Coronary artery (tissue), 2 donors: ENCODE results near the gene DSCAML1.
"Not testable (repeated sequence)": the region's sequence is repeated elsewhere in the genome, so short reads cannot be mapped to it uniquely, and the experiment has no call there.

Source experiments
- DNase-seq: peaks from one replicate; pipeline ENCODE4 v3.0.0-alpha.2; 2017; ENCODE audit warnings: low spot score
- H3K27ac ChIP-seq, 2 donors: fragments of 200-600 bp; sonication (generic); one replicate each; pipeline ENCODE4 v1.5.1; 2016 to 2019
- H3K4me3 ChIP-seq: fragments of 200-600 bp; sonication (generic); 2 replicates; pipeline ENCODE4 v1.5.1; 2016; ENCODE audit warnings: mild to moderate bottlenecking, moderate library complexity
- CTCF ChIP-seq: fragments of 200-600 bp; sonication (generic); IDR thresholded peaks from one replicate; pipeline ENCODE4 v1.5.1; 2019; ENCODE audit warnings: antibody characterized with exemption

DSCAML1 gene

GRCh38 chr11:117768506-117768905, 28.5 kb downstream of the DSCAML1 start:
- TF ChIP-seq CTCF = no peak
- no peak for DNase-seq
- Histone ChIP-seq H3K27ac (no peak overlapping the region), H3K4me3 (no peak overlapping the region)

GRCh38 chr11:117767071-117767470, 29.9 kb downstream of the DSCAML1 start:
- DNase-seq = no peak
- no peak for TF ChIP-seq CTCF
- H3K27ac ChIP-seq = no peak overlapping the region
- no peak overlapping the region for H3K4me3 ChIP-seq

- no peak for DNase-seq
- no peak for TF ChIP-seq CTCF
- Histone ChIP-seq H3K27ac (no peak overlapping the region), H3K4me3 (no peak overlapping the region)
These were observed 30.4 kb downstream of the DSCAML1 start for GRCh38 chr11:117766576-117766975.

GRCh38 chr11:117766026-117766425, 31.0 kb downstream of the DSCAML1 start:
- no peak overlapping the region for H3K4me3 ChIP-seq

GRCh38 chr11:117765068-117765467, 31.9 kb downstream of the DSCAML1 start:
- no peak for TF ChIP-seq CTCF
- Histone ChIP-seq H3K4me3 (no peak overlapping the region), H3K27ac (no peak overlapping the region)
- no peak for DNase-seq

More at GRCh38 chr11:117766026-117766425, 31.0 kb downstream of the DSCAML1 start:
- no peak for TF ChIP-seq CTCF
- DNase-seq = no peak
- H3K27ac ChIP-seq = no peak overlapping the region

GRCh38 chr11:117763465-117763864, 33.6 kb downstream of the DSCAML1 start:
- DNase-seq, H3K27ac ChIP-seq, H3K4me3 ChIP-seq: not testable (repeated sequence)

GRCh38 chr11:117761993-117762392, 35.0 kb downstream of the DSCAML1 start:
- Histone ChIP-seq H3K27ac (no peak overlapping the region), H3K4me3 (no peak overlapping the region)
- no peak for DNase-seq
- TF ChIP-seq CTCF = no peak

- Histone ChIP-seq H3K27ac (no peak overlapping the region), H3K4me3 (no peak overlapping the region)
- DNase-seq = no peak
- TF ChIP-seq CTCF = no peak
These were observed 37.7 kb downstream of the DSCAML1 start for GRCh38 chr11:117759305-117759704.
